IPS DF 6.9 (cell line): ENCODE results near the gene PSMC2.

ENCODE experiments used
- DNase-seq: peaks from one replicate; pipeline ENCODE4 v3.0.0-alpha.2; 2013; ENCODE audit warnings: low read depth, low spot score
- H3K27ac ChIP-seq: one replicate; pipeline ENCODE4 v1.5.1; 2013; ENCODE audit warnings: low read length, control low read depth
- H3K27me3 ChIP-seq: 2 replicates; pipeline ENCODE4 v1.6.1; 2013; ENCODE audit warnings: mild to moderate bottlenecking, low read length; ENCODE audit not compliant: control insufficient read depth, insufficient read depth
- H3K36me3 ChIP-seq: 2 replicates; pipeline ENCODE4 v1.6.1; 2013; ENCODE audit warnings: low read length; ENCODE audit not compliant: control insufficient read depth, insufficient read depth
- H3K4me1 ChIP-seq: 2 replicates; pipeline ENCODE4 v1.6.1; 2013; ENCODE audit warnings: low read length; ENCODE audit not compliant: control insufficient read depth, insufficient read depth
- H3K4me3 ChIP-seq: 2 replicates; pipeline ENCODE4 v1.5.1; 2013; ENCODE audit warnings: mild to moderate bottlenecking, low read length
- H3K9me3 ChIP-seq: 2 replicates; pipeline ENCODE4 v1.6.1; 2013; ENCODE audit warnings: low read length, inconsistent platforms; ENCODE audit not compliant: control insufficient read depth, insufficient read depth
- WGBS: extraction: QIAGEN DNeasy Blood & Tissue Kit; methylation state at CpG from one replicate; pipeline ENCODE4 v1.1.7; 2013; ENCODE audit warnings: mixed read lengths, missing lambda C conversion rate; ENCODE audit not compliant: insufficient read length, insufficient coverage; 5-methylcytosine and 5-hydroxymethylcytosine counted together

Gene PSMC2

DNA sequence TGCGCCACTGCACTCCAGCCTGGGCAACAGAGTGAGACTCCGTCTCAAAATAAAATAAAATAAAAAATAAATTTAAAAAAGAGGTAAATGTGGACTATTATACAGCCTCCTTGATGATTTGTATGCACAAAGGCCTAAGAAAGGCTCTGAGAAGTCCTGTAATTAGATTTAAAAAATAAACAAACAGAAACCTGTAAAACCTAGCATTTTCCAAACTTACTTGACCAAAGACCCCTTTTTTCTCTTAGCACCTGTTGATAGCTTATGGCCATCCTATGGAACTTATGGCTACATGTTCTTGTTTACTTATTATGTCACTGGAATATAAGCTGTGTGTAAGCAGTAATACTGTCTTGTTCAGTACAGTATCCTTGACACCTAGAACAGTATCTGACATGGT is 8.6 kb upstream of the PSMC2 start:
- WGBS = no CpG with 5 or more reads among the region's 2 CpGs
- Histone ChIP-seq H3K4me3 (no peak overlapping the region), H3K27me3 (no peaks in the 10 kb centered on the region)

DNA sequence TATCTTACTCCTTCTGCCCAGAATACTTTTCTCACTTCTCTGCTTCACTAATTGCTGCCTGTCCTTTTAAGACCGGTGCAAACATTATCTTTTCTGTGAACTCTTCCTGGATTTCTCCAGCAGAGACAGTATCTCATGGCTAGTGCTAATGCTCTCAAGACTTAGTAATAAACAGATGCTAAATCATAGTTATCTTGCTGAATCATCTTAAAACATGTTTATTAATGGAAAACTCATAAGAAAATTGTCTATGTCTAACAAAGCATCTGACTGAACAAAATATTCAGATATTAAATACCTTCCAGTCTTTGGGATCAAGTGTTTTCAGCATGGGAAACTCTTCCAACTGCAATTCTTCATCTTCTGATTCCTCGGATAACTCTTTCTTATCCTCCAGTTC is 6.0 kb upstream of the PSMC2 start:
- Histone ChIP-seq H3K27ac (no peak overlapping the region), H3K4me3 (no peak overlapping the region), H3K36me3 (peaks cover 9% of the 10 kb centered on the region; the same call in 1 of the 2 replicates), H3K27me3 (no peaks in the 10 kb centered on the region), H3K4me1 (no peaks in the 10 kb centered on the region), H3K9me3 (no peaks in the 10 kb centered on the region)
- no peak for DNase-seq
- WGBS = no CpG with 5 or more reads among the region's 2 CpGs

More for the DNA sequence above, 8.6 kb upstream of the PSMC2 start:
- no peaks in the 10 kb centered on the region for H3K4me1 ChIP-seq
- DNase-seq = no peak
- H3K27ac ChIP-seq = no peak overlapping the region
- H3K36me3 ChIP-seq = peaks cover 9% of the 10 kb centered on the region; the same call in 1 of the 2 replicates
- H3K9me3 ChIP-seq = no peaks in the 10 kb centered on the region

DNA sequence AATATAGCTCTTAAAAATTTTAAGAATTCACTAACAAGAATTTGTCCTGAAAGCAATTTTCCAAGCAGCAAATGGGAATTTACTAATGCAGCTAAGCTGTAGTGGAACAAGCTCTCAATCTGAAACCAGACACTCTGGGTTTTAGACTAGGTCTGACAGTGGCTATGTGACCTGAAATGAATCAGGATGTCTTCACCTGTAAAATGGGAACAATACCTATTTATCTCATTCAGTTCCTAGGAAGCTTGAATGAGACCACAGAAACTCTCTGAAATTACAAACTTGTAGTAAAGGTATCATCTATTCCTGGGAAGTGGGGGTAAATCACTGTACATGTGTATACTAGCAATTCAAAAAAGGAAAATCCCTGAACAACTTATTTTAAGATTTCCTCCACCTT is 4.1 kb upstream of the PSMC2 start:
- Histone ChIP-seq H3K4me1 (no peaks in the 10 kb centered on the region), H3K9me3 (no peaks in the 10 kb centered on the region), H3K4me3 (peak overlapping the region; percentile 94; the same call in 1 of the 2 replicates), H3K27me3 (no peaks in the 10 kb centered on the region), H3K27ac (no peak overlapping the region), H3K36me3 (peaks cover 3% of the 10 kb centered on the region; the same call in 1 of the 2 replicates)
- DNase-seq = no peak

DNA sequence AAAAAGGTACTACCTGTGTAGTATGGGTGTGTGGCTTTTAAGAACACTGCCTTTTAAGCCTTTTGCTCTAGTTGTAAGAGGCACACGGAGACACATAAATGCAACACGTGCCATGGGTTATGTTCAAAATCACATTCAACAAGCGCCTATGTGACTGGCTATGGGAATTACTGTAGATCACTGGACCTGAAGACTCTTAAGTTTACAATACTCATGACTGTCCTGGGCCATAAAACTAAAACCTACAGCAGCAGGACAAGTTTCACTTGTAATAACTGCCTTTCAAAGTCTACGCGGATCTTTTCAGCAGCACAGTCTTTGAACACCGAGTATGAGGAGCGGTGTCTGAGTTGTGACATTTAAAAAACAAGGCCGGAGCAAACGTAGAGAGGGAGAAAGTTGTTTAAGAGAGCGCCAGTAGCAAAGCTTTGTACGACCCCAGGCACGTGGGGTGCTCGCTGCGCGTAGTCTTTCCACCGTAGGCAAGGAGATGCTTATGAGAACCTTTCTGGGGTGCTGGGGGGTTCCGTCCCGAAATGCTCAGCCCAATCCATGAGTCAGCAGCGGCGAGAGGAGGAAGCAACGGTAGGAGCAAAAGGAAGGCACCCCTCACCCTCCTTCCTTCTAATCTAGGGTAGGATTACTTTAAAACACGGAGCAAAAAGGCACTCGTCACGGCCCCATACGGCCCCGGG is 3.5 kb upstream of the PSMC2 start:
- Histone ChIP-seq H3K27ac (no peak overlapping the region), H3K4me1 (no peaks in the 10 kb centered on the region), H3K4me3 (peak overlapping the region; percentile 94), H3K9me3 (no peaks in the 10 kb centered on the region), H3K27me3 (no peaks in the 10 kb centered on the region), H3K36me3 (peaks cover 3% of the 10 kb centered on the region; the same call in 1 of the 2 replicates)
- DNase-seq = no peak
- no CpG with 5 or more reads among the region's 26 CpGs for WGBS

DNA sequence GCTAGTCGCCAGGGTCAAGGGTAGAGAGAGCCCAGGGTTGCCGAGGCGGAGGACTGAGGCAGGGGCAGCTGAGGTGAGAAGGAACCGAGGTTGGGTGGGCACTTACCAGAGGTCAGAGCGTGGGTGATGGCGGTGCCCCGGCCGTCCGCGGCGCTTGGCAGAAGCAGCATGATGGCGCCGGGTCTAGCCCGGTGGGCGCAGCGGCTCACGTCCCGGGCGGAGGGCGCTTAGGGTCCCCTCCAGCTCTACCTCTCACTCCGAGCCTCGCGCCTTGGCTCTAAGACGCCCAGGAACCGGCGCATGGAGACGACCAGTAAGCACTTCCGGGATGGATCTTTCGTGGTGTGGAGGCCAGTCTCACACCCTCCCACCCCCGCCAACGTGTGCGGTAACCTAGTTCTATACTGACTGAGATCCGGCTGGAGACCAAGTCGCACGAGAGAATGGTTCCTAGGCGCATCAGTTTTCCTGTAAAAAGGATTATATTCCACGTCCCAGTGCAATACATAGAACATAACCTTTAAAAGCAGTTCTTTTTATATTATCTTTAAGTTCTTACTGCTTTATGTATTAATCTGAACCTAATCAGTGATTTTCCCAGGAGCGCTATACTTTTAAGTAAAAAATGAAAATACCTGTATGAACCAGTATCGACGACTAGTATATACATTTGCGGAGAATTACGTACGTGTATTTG is 2.8 kb upstream of the PSMC2 start, which contains the start of gene DNAJC2:
DNAJC2 (minus strand) TSS at position 315 of the 697 bp plus-strand sequence; CDS start at position 170, 145 bp downstream.
- Histone ChIP-seq H3K4me3 (peak within 1 kb of the TSS; percentile 94), H3K4me1 (no peaks in the 10 kb centered on the region), H3K9me3 (no peaks in the 10 kb centered on the region), H3K36me3 (peaks cover 3% of the 10 kb centered on the region; the same call in 1 of the 2 replicates), H3K27me3 (no peaks in the 10 kb centered on the region), H3K27ac (no peak within 1 kb of the TSS)
- DNase-seq = peak; percentile 81
- WGBS = no CpG with 5 or more reads among the region's 43 CpGs

DNA sequence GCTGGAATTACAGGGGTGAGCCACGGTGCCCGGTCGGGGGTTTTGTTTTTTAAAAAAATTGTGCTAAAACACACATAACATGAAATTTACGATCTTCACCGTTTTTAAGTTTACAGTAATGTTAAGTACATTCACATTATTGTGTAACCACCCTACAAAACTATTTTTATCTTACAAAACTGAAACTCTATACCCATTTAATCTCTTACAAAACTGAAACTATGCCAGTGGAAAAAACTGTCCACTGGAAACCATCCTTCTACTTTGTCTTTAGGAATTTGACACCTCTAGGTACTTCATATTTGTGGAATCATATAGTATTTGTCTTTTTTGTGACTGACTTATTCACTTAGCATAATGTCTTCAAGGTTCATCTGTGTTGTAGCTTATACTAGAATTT is 1.0 kb upstream of the PSMC2 start:
- Histone ChIP-seq H3K36me3 (no peaks in the 10 kb centered on the region; the same call in 1 of the 2 replicates), H3K27me3 (no peaks in the 10 kb centered on the region), H3K4me3 (no peak overlapping the region), H3K9me3 (no peaks in the 10 kb centered on the region), H3K27ac (no peak overlapping the region), H3K4me1 (no peaks in the 10 kb centered on the region)
- no peak for DNase-seq
- WGBS = no CpG with 5 or more reads among the region's 5 CpGs

DNA sequence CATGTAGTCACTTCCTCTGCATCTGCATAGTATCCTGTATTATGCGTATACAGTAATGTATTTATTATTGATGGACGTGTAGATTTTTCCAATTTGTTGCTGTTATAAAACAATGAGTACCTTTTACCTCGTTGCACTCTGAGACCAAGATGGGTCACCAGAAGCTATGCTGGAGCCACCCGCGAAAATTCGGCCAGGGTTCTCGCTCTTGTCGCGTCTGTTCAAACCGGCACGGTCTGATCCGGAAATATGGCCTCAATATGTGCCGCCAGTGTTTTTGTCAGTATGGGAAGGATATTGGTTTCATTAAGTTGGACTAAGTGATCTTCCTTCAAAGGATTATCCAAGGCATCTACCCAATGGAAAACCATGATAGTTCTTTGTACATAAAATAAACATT is 1.0 kb downstream of the PSMC2 start:
- no CpG with 5 or more reads among the region's 13 CpGs for WGBS
- Histone ChIP-seq H3K36me3 (0 out of 2 replicates have a peak, but pooled peaks cover 3% of the 10 kb centered on the region), H3K9me3 (no peaks in the 10 kb centered on the region), H3K4me3 (peak overlapping the region; percentile 24; the same call in 1 of the 2 replicates), H3K27me3 (no peaks in the 10 kb centered on the region), H3K4me1 (no peaks in the 10 kb centered on the region), H3K27ac (no peak overlapping the region)
- DNase-seq = no peak

DNA sequence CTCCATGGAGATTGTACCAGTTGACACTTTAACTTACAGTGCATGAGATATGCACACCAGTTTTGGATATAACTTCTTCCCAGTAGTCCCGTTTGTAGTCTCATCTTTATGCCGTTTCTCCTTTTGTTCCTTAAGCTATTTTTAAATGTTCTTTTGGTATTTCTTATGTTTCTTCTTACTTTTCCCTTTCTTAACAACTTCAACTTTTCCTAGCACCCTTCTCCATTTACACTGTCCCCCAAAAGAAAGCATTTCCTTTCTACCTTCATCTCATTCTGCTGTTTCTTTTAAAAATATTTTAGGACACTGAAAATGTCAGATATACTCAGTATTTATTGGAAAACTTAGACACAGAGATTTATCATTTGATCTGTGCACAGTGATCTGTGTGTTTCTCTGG is 1.5 kb downstream of the PSMC2 start:
- no CpG with 5 or more reads among the region's 2 CpGs for WGBS
- H3K36me3 ChIP-seq = 0 out of 2 replicates have a peak, but pooled peaks cover 3% of the 10 kb centered on the region
- H3K27ac ChIP-seq = no peak overlapping the region
- H3K27me3 ChIP-seq = no peaks in the 10 kb centered on the region
- no peak for DNase-seq
- H3K4me3 ChIP-seq = no peak overlapping the region
- H3K9me3 ChIP-seq = no peaks in the 10 kb centered on the region
- no peaks in the 10 kb centered on the region for H3K4me1 ChIP-seq

DNA sequence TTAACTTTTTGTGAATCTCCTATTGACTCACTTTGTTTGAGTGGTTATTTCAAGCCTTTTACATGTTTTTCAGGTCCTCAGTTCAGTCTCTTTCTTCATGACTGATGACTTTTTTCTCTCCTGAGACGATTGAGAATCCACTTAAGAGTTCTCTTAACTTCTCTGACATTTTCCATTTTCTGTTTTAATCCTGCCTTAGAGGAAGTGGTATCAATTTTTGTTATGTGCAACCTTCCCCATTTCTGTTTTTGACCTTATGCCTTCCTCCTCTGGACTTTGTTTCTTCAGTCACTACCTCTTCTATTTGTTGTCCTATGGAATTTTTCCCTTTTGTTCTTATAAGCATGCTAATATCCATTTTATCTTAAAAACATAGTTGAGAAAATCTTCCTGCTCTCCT is 2.4 kb downstream of the PSMC2 start:
- H3K4me1 ChIP-seq = no peaks in the 10 kb centered on the region
- 0 out of 2 replicates have a peak, but pooled peaks cover 3% of the 10 kb centered on the region for H3K36me3 ChIP-seq
- H3K27ac ChIP-seq = no peak overlapping the region
- no CpG with 5 or more reads among the region's 1 CpG for WGBS
- no peaks in the 10 kb centered on the region for H3K27me3 ChIP-seq
- no peaks in the 10 kb centered on the region for H3K9me3 ChIP-seq
- no peak overlapping the region for H3K4me3 ChIP-seq
- no peak for DNase-seq

DNA sequence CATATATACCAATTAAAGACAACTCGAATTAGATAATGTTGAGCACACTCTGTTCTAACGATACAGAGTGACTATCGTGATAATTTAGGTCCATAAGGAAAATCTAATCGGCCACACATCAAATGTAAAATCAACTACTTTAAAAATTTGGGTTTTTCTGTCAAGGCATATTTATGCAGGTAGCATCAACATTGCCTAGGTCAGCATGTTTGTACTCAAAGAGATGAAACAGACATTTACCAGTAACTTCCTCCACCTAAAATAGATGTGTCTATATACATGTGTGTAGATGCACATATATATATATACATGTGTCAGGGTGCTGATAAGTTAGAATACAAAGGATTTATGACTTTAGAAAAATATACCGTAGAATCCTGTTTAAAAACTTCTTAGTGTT is 22.0 kb downstream of the PSMC2 start:
- WGBS = 100% methylated on average over 1 of the region's 5 CpGs
- peaks cover 10% of the 10 kb centered on the region; the same call in 1 of the 2 replicates for H3K36me3 ChIP-seq

More for the DNA sequence above, 22.0 kb downstream of the PSMC2 start:
- Histone ChIP-seq H3K4me1 (no peaks in the 10 kb centered on the region), H3K27ac (no peak overlapping the region), H3K27me3 (no peaks in the 10 kb centered on the region), H3K4me3 (no peak overlapping the region), H3K9me3 (no peaks in the 10 kb centered on the region)
- no peak for DNase-seq
